ENCODE measurements around the gene MYG1.
A peak's percentile ranks its signal among the peaks of the same experiment; 100 is the strongest.
"Not testable (repeated sequence)": the region's sequence is repeated elsewhere in the genome, so short reads cannot be mapped to it uniquely, and the experiment has no call there.

Gene MYG1

GRCh38 chr12:53287741-53288216 is 11.7 kb upstream of the MYG1 start:
- peak; percentile 73 for DNase-seq

GRCh38 chr12:53288322-53288721 is 11.2 kb upstream of the MYG1 start:
- DNase-seq = no peak

- DNase-seq = no peak
Measured at GRCh38 chr12:53289891-53290290, 9.6 kb upstream of the MYG1 start.

- DNase-seq = peak; percentile 30 to 37
Measured at GRCh38 chr12:53290661-53291060, 8.8 kb upstream of the MYG1 start.

GRCh38 chr12:53292426-53292825 is 7.1 kb upstream of the MYG1 start:
- DNase-seq = no peak

- peak; percentile 87 to 89 for DNase-seq
Measured at GRCh38 chr12:53295070-53295890, 4.2 kb upstream of the MYG1 start, which contains the start of gene PFDN5. TSS of gene PFDN5 (plus strand) at chr12:53295542. CDS start at chr12:53295568, 26 bp downstream.

- no peak for DNase-seq
Measured at GRCh38 chr12:53295891-53296219, 3.6 kb upstream of the MYG1 start.

- DNase-seq = not testable (repeated sequence)
Measured at GRCh38 chr12:53297106-53297505, 2.4 kb upstream of the MYG1 start.

- DNase-seq = no peak
Measured at GRCh38 chr12:53298164-53298563, 1.3 kb upstream of the MYG1 start.

- DNase-seq = no peak
Measured at GRCh38 chr12:53299101-53299453, 418 bp upstream of the MYG1 start.

GRCh38 chr12:53300187-53300586 is 692 bp downstream of the MYG1 start:
- peak in 1 of 2 experiments; percentile 52 for DNase-seq

GRCh38 chr12:53302903-53303302 is 3.4 kb downstream of the MYG1 start:
- DNase-seq = no peak

- DNase-seq = no peak
Measured at GRCh38 chr12:53306826-53307225, 7.3 kb downstream of the MYG1 start.

GRCh38 chr12:53308276-53308675 is 8.8 kb downstream of the MYG1 start:
- no peak for DNase-seq

GRCh38 chr12:53313996-53314395 is 14.5 kb downstream of the MYG1 start:
- DNase-seq = no peak

GRCh38 chr12:53320352-53321195 is 21.1 kb downstream of the MYG1 start:
- no peak for DNase-seq

GRCh38 chr12:53324113-53324778 is 24.8 kb downstream of the MYG1 start:
- peak; percentile 80 to 81 for DNase-seq

- peak; percentile 93 to 94 for DNase-seq
Measured at GRCh38 chr12:53324779-53325510, 25.4 kb downstream of the MYG1 start.

- peak; percentile 50 to 56 for DNase-seq
Measured at GRCh38 chr12:53325511-53326061, 26.1 kb downstream of the MYG1 start.

GRCh38 chr12:53326460-53327185 is 27.1 kb downstream of the MYG1 start:
- no peak for DNase-seq

- DNase-seq = no peak
Measured at GRCh38 chr12:53327435-53328042, 28.0 kb downstream of the MYG1 start.

Measured in activated T-cell treated with anti-CD3 and anti-CD28 coated beads, Interleukin-2, amount 50 U/mL, for 48 hours (primary cell).